Tibial artery (tissue), 4 donors: ENCODE measurements around the gene NAGS.
"Not testable (repeated sequence)": the region's sequence is repeated elsewhere in the genome, so short reads cannot be mapped to it uniquely, and the experiment has no call there.

Source experiments
- DNase-seq, 2 donors: peaks; one replicate each; pipeline ENCODE4 v3.0.0-alpha.2; 2019
- H3K27ac ChIP-seq, 2 donors: fragments of 200-600 bp; sonication (generic) in 1 of 2; 1 replicate in 1 of 2; 2 replicates in 1 of 2; pipeline ENCODE4 v1.5.1; 2018 to 2019; ENCODE audit warnings: mild to moderate bottlenecking in 1 of 2
- H3K27me3 ChIP-seq, 2 donors: fragments of 200-600 bp; sonication (generic) in 1 of 2; one replicate each; pipeline versions ENCODE4 v1.5.1 to v1.6.0; 2016 to 2019
- H3K36me3 ChIP-seq, 3 donors: fragments of 200-600 bp; sonication (generic) in 2 of 3; one replicate each; pipeline ENCODE4 v1.5.1; 2016 to 2019; ENCODE audit warnings: mild to moderate bottlenecking in 2 of 3
- H3K4me1 ChIP-seq, 4 donors: fragments of 200-600 bp; sonication (generic) in 2 of 4; 1 replicate in 3 of 4; 2 replicates in 1 of 4; pipeline ENCODE4 v1.5.1; 2016 to 2019
- H3K4me3 ChIP-seq, 2 donors: fragments of 200-600 bp; sonication (generic) in 1 of 2; 1 replicate in 1 of 2; 2 replicates in 1 of 2; pipeline ENCODE4 v1.5.1; 2018 to 2019; ENCODE audit warnings: mild to moderate bottlenecking in 2 of 2
- H3K9me3 ChIP-seq, 3 donors: fragments of 200-600 bp; sonication (generic) in 1 of 3; one replicate each; pipeline ENCODE4 v1.5.1; 2016 to 2019
- intact Hi-C: fragments of 100-400 bp; cut with DNase I; formaldehyde crosslinking; loops from one replicate; pipeline ENCODE4 v1.15.0; 2023; ENCODE audit warnings: low total_unique reads
- TF ChIP-seq, protein P1 (sequence below), 2 experiments: fragments of 200-600 bp in 1 of 2; fragments of 450-650 bp in 1 of 2; IDR thresholded peaks; one replicate each; pipeline ENCODE4 v1.5.1; 2017 to 2019; ENCODE audit warnings: antibody characterized with exemption in 2 of 2, mild to moderate bottlenecking in 1 of 2, moderate library complexity in 1 of 2

The NAGS gene

DNA sequence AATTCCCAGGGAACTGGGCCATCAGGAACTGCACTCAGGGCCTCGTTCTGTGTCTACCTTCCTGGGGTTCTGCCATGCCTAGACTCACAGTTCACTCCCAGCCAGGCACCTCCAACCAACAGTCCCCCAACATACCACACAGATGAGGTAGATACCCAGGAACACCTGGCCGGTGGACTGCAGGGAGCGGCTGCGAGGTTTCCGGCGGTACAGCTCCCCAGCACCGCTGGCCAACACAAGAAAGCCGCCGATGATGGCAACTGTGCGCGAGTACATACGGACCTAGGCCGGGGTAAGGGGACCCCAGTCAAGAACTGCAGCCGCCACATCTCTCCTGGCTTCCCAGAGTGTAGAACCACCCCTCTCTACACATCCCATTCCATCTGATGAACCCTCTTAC lies 8.5 kb downstream of the NAGS start:
- TF ChIP-seq, protein P1, sequence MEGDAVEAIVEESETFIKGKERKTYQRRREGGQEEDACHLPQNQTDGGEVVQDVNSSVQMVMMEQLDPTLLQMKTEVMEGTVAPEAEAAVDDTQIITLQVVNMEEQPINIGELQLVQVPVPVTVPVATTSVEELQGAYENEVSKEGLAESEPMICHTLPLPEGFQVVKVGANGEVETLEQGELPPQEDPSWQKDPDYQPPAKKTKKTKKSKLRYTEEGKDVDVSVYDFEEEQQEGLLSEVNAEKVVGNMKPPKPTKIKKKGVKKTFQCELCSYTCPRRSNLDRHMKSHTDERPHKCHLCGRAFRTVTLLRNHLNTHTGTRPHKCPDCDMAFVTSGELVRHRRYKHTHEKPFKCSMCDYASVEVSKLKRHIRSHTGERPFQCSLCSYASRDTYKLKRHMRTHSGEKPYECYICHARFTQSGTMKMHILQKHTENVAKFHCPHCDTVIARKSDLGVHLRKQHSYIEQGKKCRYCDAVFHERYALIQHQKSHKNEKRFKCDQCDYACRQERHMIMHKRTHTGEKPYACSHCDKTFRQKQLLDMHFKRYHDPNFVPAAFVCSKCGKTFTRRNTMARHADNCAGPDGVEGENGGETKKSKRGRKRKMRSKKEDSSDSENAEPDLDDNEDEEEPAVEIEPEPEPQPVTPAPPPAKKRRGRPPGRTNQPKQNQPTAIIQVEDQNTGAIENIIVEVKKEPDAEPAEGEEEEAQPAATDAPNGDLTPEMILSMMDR (IDR thresholded peaks at IDR 0.05) = no peak
- H3K4me3 ChIP-seq = no peak overlapping the region
- peaks cover 0 to 4% of the 10 kb centered on the region in 2 donors for H3K27me3 ChIP-seq
- H3K36me3 ChIP-seq = peaks cover 0 to 31% (median 0%) of the 10 kb centered on the region in 3 donors
- no peak for DNase-seq
- no peaks in the 10 kb centered on the region for H3K9me3 ChIP-seq
- peaks cover 0 to 23% (median 14%) of the 10 kb centered on the region in 4 donors for H3K4me1 ChIP-seq
- intact Hi-C loops = loop anchor here (5.0 kb wide), 1 partner anchor 54 kb away; the partner anchor contains the start of gene LSM12
- no peak overlapping the region for H3K27ac ChIP-seq

- H3K4me1 ChIP-seq = peaks cover 0 to 21% (median 12%) of the 10 kb centered on the region in 4 donors
- no peaks in the 10 kb centered on the region for H3K27me3 ChIP-seq
- intact Hi-C loops = loop anchor here (5.0 kb wide), 1 partner anchor 53 kb away; the partner anchor contains the start of gene LSM12
- H3K27ac ChIP-seq = peak overlapping the region; percentile 68 to 77
- DNase-seq = no peak
- H3K4me3 ChIP-seq = peak overlapping the region; percentile 74 to 76
- no peaks in the 10 kb centered on the region for H3K9me3 ChIP-seq
- TF ChIP-seq, protein P1 (IDR thresholded peaks at IDR 0.05) = no peak
- peaks cover 0 to 31% (median 0%) of the 10 kb centered on the region in 3 donors for H3K36me3 ChIP-seq
Measured at GRCh38 chr17:44014133-44014436, 9.7 kb downstream of the NAGS start.

DNA sequence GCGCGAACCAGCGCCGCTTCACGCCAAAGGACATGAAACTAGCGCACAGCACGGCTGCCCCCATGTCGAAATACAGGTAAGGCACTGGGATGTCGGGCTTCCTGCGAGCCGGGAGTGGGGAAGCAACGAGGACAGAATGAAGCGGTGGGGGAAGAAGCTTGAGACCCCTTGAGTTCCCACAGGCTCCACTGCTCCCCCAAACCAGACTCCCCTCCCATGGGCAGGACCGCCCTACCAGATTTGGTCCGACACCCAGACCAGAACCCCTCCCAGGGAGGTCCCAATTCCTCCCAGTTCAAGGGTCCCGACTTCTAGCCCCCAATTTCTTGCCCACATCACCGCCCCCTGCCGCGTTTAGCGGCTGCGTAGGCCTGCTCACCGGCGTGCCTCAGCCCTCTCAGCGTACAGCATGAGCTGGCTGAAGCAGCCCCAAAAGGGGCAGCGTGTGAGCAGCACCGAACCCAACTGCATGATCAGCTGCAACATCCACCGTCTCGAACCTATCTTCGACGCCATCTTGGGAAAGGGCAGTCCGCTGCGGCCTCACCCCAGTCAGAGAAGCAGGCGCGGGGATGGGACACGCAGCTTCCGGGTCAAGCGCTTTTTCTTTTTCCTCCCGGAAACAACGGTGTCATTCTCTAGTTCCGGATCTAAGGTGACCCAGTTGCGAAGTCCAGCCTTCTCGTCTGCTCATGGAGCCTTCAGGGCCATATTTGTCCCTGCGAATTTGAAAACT lies 10.2 kb downstream of the NAGS start, which contains the start of gene TMEM101:
TSS of gene TMEM101 (minus strand) at position 527 of the 736 bp plus-strand sequence. CDS start at position 516, 11 bp downstream.
- intact Hi-C loops = loop anchor here (5.0 kb wide), 1 partner anchor 53 kb away; the partner anchor contains the start of gene LSM12
- Histone ChIP-seq H3K4me3 (peak within 1 kb of the TSS; percentile 74 to 76), H3K36me3 (peaks cover 0 to 26% (median 0%) of the 10 kb centered on the region in 3 donors), H3K4me1 (peaks cover 0 to 21% (median 12%) of the 10 kb centered on the region in 4 donors), H3K27me3 (no peaks in the 10 kb centered on the region), H3K27ac (peak within 1 kb of the TSS; percentile 68 to 77), H3K9me3 (no peaks in the 10 kb centered on the region)
- peak; percentile 91 to 92 for DNase-seq
- TF ChIP-seq, protein P1 (IDR thresholded peaks at IDR 0.05) = no peak

- H3K27ac ChIP-seq, H3K9me3 ChIP-seq, DNase-seq, H3K4me3 ChIP-seq, H3K27me3 ChIP-seq, H3K4me1 ChIP-seq, intact Hi-C loops: not testable (repeated sequence)
- peaks cover 0 to 20% (median 0%) of the 10 kb centered on the region in 3 donors for H3K36me3 ChIP-seq
Measured at GRCh38 chr17:44021227-44021626, 16.8 kb downstream of the NAGS start.

- TF ChIP-seq, protein P1 (IDR thresholded peaks at IDR 0.05) = no peak
- DNase-seq = no peak
- intact Hi-C loops = no loop called here
Measured at GRCh38 chr17:44022246-44022645, 17.8 kb downstream of the NAGS start.

GRCh38 chr17:44023545-44024270 lies 19.3 kb downstream of the NAGS start:
- Histone ChIP-seq H3K9me3 (no peaks in the 10 kb centered on the region), H3K4me1 (no peaks in the 10 kb centered on the region), H3K4me3 (no peak overlapping the region), H3K36me3 (peaks cover 0 to 21% (median under 1%) of the 10 kb centered on the region in 3 donors), H3K27me3 (no peaks in the 10 kb centered on the region), H3K27ac (no peak overlapping the region)
- intact Hi-C loops = no loop called here
- TF ChIP-seq, protein P1 (IDR thresholded peaks at IDR 0.05) = no peak
- no peak for DNase-seq

More at GRCh38 chr17:44022246-44022645, 17.8 kb downstream of the NAGS start:
- H3K4me1 ChIP-seq = no peaks in the 10 kb centered on the region
- H3K36me3 ChIP-seq = peaks cover 0 to 20% (median 0%) of the 10 kb centered on the region in 3 donors
- H3K27ac ChIP-seq = no peak overlapping the region
- H3K9me3 ChIP-seq = no peaks in the 10 kb centered on the region
- no peak overlapping the region for H3K4me3 ChIP-seq
- H3K27me3 ChIP-seq = no peaks in the 10 kb centered on the region
